HG02588 (cell line): Measurements from ENCODE around the gene FBXW8.
A peak's percentile ranks its signal among the peaks of the same experiment; 100 is the strongest.

Source experiments
- ATAC-seq: cut with Tn5 transposase; IDR thresholded peaks from one replicate; pipeline ENCODE4 v1.9.1; 2021; ENCODE audit warnings: mild to moderate bottlenecking, moderate library complexity; ENCODE audit not compliant: unreplicated experiment

The FBXW8 gene

DNA sequence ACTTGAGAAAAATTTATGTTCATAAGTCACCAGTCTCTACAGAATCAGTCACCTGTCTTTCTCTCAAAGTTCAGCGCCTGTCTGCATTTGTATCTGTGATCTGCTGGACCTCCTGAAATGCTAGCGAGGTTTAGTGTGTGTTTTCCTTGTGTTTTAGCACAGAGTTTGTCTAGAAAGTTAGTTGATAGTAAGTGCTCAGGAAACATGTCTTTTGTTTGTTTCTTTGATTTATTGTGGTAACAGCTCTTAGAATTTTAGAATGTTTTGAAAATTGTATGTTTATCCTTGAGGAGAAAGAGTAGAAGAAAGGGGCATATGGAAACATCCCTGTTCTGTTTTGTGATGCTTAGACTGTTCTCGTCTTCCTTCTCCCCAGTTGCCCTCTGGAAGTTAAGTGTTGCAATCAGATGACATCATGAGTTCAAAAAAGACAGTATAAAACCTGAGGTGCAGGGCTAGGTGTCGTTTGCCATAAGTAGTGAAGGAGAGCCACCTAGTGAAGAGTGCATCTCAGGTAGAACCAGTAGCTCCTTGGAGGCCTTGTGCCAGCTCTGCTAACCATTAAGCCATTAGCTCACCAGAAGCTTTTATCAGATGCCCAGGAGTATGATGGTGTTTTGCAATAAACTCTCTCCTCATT, 44.8 kb downstream of the FBXW8 start:
- ATAC-seq, result no peak

DNA sequence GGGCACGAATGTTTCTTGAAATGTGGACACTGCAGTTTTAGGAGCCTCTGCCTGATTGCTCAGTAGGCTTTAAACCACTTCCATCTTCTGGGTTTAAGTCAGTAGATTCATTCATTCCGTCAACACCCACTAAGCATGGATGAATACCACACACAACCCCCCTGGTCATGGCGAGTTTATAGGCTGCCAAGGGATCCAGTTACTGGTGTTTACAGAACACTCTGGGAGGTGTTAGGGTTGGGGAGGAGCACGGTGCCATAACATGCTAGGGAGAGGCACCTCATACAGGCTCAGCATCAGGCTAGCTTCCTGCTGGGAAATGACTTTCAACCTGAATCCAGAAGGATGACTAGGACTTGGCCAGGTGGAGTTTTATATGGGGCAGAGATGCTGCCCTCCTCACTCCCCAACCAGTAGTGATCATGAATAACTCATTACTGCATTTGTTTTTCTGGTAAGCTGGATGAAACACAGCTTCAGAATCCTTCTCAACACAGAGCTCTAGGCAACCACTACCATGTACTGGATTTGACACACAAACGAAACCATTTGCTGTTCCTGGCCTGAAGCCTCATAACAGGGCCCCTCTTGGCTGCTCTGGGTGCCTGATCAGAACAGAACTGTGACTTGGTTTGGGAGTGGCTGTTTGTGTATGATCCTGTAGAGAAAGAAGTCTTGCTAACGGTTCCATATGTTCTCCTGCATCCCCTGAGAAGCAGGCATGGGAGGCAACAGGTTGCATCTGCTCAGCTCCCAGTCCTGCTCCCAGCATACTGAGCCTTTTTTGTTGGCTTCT, 47.9 kb downstream of the FBXW8 start:
- no peak for ATAC-seq

DNA sequence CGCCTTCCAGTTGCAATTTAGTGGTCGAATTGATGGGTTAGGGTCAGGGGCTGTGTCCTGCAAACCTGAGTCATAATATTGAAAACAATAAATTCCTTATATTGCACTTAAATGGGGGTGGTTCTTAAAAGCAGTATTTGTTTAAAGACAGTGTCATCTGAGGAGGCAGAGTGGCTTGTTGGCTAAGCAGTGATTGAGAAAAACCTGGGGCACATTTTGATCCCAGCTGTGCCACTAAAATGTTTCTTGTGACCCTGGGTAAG, 48.4 kb downstream of the FBXW8 start:
- no peak for ATAC-seq

DNA sequence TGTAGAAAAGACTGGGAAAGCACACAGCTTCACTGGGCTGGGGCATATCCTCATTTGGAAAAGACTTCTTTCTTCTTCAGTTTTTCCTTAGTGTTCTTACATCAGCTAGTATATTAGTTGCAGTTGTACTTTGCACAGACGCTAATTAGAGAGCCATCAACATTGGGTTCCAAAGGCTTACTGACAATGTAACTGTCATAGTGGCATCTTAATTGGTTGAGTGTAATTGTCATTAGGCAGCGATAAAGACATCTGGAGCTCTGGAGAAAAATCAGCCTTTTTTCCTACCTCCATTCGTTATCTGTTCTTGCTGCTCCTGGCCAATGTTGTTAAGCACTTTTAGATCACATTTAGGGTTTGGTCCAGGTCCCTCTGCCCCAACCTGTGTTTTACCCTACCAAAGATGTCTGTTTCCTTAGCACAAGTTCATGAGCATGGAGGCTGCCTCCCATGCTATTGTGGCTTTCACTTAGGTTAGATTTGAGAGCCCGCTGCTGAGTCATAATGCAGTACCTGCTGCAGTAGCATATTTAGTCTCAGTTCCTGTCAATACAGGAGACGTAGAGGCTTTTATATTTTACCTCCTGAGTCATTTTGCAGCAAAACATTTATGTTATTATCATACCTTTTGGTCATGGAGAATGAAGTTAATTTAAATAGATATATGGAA, 49.2 kb downstream of the FBXW8 start:
- peak; percentile 98 for ATAC-seq

DNA sequence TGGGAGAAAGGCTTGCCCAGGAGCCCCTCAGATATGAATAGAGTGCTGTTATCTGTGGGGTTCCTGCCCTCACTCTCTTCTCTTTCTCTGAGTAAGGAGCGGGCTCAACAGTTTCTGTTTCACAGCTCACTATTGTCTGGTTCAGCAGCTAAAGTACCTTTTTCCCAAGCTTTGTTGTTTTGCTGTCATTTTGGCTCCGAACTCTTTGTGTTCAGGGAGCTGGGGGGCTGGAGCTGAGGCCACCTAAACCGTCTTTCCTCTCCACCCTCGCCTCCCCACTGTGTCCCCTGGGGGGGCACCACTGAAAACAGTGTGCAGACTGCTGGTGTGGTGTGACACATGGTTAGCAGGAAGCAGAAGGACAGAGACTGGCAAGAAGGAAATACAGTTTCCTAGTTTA, 51.4 kb downstream of the FBXW8 start:
- no peak for ATAC-seq

DNA sequence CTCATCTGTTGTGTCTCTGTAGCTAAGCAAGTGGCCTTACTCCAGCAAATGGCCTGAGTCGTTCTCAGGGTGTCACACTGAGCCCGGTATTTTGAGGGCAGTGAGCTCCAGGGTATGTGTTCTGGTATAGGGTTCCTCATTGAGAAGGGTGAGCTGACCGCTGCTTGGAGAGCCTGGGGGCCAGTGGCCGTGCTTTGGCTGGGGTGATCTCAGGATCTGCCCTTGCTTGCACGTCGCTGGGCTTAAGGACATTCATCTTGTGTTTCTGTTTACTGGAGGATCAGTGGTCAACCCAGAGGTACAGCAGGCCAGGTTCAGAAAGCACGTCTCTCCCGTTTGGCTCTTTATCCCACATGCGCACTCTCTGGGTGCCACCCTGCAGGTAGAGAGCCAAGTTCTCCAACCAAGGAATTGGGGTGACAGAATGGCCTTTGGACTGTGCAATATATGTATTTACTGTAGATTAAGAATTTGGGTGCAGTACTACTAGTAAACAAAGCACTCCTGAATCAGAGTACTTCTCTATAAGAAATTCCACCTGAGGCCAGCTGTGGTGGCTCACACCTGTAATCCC, 52.1 kb downstream of the FBXW8 start:
- no peak for ATAC-seq

DNA sequence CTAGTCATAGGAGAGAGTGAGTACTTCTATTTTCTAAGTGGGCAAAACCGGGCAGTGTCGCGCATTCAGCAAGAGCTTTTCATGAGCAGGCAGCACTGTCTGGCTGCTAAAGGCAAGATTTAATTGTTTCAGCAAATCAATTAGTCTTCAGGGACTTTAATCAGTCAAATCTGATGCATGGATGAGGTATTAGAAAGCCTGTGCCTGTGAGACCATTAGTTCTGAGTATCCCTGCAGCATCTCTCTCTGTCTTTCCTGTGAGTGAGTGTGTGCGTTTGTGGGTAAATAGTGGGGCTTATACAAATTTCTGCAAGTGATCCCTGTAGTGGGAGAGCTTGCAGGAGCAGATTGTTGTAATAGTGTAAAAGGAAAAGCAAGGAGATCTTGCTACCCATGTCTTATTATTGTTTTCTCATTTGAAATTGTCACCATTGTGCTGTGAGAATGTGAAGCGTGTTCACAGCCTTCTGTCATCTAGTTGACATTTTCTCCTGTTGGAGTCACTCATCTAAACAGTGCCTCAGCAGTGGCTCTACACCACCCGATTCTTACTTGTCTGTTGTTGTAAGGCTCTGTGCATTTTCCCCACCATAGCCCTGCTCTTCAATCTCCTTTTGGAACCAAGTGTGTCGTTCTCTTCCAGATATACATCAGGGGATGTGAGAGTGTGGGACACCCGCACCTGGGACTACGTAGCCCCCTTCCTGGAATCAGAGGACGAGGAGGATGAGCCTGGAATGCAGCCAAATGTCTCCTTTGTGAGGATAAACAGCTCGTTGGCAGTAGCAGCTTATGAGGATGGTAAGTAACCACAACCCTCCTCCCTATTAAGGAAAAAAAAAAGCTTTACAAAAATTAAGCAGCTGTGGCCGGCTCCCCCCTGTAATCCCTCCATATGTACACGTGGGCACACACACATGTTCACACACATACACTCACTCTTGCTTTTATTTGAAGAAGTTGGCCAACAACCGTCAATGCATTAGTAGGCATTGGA, 53.6 kb downstream of the FBXW8 start:
- ATAC-seq, result no peak

DNA sequence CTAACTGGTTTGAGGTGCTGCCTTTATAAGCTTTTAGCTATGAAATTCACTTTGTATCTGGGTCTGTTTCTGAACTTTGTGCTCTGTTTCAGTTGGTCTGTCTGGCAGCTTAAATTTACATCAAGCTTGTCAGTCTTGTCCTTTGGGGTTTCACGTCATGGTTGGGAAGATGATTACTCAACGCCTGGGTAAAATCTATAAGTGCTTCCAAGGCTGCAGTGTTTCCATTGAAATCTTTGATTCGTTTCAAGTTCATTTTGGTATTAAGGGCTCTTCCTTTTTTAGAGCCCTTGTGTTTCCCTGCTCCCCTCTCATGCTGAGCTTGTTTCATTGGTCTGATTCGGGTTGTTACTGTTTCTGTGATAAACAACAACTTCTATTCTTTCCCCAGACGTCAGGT, 58.2 kb downstream of the FBXW8 start:
- ATAC-seq, result no peak

DNA sequence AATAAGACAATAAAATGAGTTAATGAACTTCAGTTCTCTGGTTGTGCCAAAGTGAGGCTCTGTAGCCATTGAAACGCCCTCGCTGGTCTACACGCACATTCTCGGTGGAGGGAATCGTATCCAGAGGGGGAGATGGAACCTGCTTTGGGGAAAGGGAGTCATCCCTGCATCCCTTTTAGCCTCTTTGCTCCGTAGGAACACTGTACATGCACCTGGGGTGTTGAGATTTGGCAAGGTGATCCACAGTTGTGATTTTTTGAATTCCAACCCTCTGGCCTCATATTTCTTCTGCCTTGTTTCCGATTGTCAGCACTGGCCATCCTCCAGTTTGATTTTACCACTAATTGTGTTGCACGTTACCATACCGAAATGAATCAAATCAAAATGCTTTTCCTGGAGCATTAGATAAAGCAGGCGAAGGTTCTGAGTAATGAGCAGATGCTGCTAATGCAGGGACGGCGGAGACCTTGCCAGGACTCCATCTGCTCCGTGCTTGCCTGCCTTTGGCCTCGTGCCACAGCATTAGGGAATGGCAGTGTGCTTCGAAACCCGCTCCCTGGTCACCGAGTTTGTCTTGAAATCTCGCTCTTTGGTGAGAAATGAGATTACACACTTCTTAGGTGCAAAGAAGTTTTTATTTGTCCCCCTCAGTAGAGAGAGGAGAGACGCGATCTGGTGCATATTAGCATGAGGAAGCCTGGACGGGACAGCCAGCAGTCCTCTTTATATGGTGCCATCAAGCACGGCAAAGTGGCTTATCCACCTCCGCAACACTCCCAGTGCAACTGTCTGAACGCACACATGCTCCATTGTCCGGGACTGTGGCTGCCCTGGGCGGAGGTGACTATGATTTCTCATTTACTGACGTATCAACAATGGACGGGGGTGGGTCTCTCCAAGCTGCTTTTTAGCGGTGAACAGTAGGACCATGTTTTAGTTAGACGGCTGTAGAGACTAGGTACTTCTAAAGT, 59.1 kb downstream of the FBXW8 start:
- ATAC-seq, result no peak

DNA sequence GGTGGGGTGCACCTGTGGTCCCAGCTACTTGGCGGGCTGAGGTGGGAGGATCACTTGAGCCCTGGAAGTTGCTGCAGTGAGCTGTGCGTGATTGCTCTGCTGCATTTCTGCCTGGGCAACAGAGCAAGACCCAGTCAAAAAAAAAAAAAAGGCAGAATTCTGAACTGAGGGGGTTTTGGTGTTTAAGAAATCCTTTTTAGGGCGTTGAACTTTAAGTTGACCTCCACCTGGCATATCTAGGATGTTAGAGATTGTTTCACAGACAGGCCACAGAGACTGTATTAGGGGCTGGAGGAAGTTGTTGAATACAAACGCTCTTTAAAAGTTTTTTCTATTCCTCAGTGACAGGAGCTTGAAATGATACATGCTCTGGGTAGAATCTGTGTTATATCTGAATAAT, 60.5 kb downstream of the FBXW8 start:
- ATAC-seq, result no peak

DNA sequence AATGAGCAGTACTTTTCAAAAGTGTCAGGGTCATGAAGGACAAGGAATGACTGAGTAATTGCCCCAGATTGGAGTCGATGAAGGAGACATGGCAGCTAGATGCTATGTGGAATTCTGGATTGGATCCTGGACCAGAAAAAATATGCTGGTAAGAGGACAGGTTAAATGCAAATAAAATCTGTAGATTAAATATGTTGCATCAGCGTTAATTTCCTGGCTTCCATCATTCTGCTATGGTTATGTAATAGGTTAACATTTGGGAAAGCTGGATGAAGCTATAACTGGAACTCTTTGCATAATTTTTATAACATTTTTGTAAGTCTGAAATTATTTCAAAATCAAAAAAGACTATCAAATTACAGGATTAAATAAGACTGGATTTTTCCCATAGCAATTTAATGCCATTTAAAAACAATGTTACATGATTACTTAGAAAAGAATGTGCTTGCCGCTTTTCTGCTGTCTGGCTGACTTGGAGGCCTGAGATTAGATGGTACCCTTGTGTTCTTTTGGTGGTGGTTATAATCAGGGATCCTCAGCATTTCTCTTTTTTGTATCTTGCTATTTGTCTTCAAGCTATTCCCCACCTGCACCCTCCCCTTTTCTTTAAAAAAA, 65.1 kb downstream of the FBXW8 start:
- no peak for ATAC-seq

DNA sequence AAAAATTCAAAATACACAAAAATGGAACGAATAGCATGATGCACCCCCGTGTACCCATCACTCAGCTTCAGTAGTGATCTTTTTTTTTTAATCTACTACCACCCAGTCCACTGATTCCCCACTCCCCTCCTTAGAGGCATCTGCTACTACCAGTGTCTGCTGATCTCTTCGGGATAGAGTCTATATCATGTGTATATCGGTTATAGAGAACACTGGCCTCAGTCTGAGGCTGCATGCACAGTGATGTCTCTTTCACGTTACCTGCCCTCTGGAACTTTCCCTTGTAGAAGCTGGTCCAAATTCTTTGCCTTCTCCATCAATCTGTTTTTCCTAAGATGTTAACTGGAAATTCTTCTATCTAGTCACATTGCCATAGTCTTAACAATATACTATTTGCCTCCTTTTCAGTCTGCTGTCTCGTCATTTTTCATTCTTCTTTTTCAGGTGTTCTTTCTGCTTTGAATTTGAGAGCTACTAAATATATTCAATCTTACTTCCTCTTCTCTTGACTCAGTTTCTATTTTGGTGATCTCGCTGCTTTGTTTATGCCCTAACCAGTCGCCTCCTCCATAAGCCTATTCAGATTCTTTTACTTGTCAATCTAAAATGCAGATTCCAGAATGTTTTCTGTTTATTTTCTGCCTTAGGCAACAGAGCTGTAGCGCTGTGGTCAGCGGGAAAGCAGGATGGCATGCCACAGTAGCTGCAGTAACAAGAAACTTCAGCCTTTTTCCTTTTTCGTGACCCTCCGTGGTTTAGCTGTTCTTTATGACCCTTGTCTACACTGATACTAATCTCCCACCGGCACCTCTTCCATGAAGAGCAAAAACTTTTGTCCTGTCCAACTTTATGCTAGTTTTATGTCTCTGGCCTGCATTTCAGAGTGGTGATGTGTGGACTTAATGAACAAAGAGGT, 67.0 kb downstream of the FBXW8 start:
- no peak for ATAC-seq

DNA sequence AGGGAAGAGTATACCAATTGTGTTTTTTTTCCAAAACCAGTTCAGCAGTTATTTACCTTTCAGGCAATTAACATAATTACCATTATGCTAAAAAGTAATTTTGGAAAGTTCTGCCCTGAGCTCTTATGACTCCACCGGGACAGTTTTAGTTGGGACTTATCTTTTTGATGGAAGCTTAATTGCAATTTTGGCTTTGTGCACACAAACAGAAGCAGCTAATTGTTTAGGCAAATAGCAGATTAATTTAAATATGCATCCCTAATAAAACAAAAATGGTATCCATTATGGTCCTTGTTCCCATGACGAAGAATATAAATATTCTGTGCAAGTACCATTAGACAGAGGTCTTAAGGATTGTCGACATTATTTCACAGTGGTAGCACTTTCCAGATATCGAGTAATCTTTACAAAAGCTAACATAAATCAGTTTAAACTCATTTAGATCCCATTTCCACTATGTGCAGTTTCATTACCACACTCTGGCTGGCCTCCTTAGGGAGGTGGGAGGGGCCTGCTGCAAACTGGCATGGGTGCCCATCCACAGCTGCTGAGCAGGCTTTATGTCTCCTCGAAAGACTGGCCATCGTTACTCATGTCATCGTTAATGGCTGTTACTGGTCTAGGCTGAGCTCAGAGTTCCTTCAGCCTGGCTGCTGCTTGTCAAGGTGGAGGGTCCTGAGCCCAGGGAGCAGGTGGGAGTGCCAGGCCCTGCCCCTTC, 68.2 kb downstream of the FBXW8 start:
- no peak for ATAC-seq

DNA sequence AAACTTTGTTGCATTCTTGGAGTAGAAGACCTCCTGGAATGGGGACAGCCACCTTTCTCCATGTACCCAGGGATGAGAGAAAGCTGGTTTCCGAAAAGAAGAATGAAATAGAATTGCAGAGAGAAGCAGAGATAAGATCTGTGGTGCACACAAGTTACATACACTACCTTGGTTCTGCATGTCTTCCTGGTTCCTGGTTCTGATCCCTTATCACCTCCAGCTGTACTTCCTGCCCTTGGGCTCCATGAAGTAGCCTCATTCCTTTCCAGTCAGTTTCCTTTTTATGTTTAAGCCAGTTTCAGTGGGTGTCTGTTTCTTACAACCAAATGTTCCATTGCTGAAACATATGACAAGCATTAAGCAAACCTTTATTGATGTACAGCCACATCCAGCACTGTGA, 69.3 kb downstream of the FBXW8 start:
- no peak for ATAC-seq

DNA sequence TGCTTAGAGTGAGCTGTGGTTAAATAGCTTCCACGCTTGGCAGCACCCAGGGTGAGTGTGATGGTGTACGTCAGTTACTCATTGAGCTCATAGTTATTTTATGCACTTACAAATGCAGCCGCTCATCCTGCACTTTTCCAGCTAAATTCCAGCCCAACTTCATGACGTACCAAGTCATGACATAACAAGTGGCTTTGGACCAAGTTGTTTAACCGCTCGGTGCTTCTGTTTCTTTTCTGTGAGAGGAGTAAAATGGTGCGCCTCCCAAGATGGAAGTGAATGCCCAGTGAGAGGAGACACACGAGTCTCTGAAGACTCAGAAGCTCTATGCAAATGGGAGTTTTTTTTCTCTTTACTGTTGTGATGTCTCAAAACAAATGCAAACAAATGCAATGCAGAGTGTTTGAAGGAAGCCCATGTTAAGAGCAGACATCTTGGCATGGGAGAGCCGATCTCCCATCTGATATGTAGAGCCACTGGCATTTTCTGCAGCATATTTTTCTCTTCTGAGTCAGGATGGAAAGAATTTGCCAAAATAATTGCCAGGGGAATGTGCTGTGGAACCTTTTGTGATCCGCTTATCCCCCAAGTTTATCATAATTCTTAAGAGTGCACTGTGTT, 72.2 kb downstream of the FBXW8 start:
- no peak for ATAC-seq

DNA sequence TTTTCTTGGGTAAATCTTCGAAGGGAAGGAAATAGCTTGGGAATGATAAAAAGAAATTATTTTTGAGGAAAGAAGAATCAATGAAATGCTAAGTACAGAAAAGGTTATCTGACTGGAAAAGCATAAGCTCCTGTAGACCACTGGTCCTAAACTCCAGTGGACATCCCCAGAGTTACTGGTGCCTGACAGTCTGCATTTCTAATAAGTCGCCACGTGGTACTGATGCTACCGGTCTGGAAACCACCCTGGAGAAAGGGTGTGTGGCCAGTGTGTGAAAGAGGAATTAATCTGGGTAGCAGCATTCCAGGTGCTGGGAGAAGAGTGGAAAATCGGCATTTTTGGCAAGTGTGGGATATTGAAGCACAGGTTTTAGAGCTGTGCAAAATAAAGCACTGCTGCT, 73.3 kb downstream of the FBXW8 start:
- ATAC-seq, result no peak

DNA sequence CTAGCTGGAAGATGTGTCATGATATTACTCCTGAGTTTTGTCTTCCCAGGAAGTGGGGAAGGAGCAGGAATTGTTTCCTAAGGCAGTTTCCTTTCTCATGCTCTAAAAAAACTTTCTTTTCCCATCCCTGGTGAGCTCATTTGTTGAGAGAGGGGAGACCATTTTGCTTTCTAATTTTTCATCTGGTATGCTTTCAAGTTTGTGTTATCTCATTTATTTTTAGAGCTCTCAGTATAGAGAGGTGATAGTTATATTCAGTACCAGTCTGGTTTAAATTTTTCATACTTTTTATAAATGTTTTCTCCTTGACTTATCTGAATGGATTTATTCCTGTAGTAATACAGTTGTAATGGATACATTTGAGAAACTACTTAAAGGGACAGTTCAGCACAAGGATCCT, 79.6 kb downstream of the FBXW8 start:
- no peak for ATAC-seq
